K562 (cell line): ENCODE measurements around the gene OOEP. TPM values are rescaled to one million over a fixed set of nuclear protein-coding genes. Genes with fewer than 3 reads are reported as not detected.

Experiments
- ATAC-seq: fragments of 200-7000 bp; cut with Tn5 transposase; 3 replicates; pipeline ENCODE4 v1.9.1; 2020; ENCODE audit warnings: moderate library complexity
- BruUV-seq: library from RNA; stranded (reverse); fragments of 400-500 nt; replicated peaks from 2 replicates; lab custom pipeline; 2021; lab: Mats Ljungman, UMichigan
- CTCF ChIA-PET: fragments of 300-600 bp; formaldehyde crosslinking; extraction: SDS; loops from one replicate; lab custom pipeline; 2021; ENCODE audit warnings: low intra/inter-chr PET ratio; lab: Yijun Ruan, JAX
- POLR2A ChIA-PET: fragments of 300-600, 350-650 bp; sonication (Branson Sonifier 250); formaldehyde crosslinking; extraction: SDS; loops from one replicate; lab custom pipeline; 2021; ENCODE audit warnings: antibody characterized with exemption, inconsistent platforms; lab: Yijun Ruan, JAX
- DNase-seq, 4 experiments: peaks; one replicate each; pipeline versions ENCODE4 v3.0.0 to v3.0.0-alpha.2; 2011 to 2018; ENCODE audit warnings: low spot score in 3 of 4, mixed read lengths in 3 of 4; ENCODE audit errors: extremely low read depth in 1 of 4
- FAIRE-seq: peaks from 2 replicates; lab custom pipeline; 2011; peaks lifted over from hg19 to GRCh38; lab: Jason Lieb, UNC
- H2AFZ ChIP-seq: 2 replicates; pipeline ENCODE4 v1.6.0; 2011; ENCODE audit warnings: low read depth, low read length, control low read depth, inconsistent platforms
- H3K27ac ChIP-seq: fragments of 200-600 bp; 3 replicates; pipeline ENCODE4 v1.8.0; 2011; ENCODE audit warnings: low read depth, mild to moderate bottlenecking, control low read depth, inconsistent platforms, low read length, moderate library complexity, mixed read lengths; ENCODE audit errors: extremely low read depth
- H3K27me3 ChIP-seq, 2 experiments: fragments of 300-600 bp in 1 of 2; 2 replicates in 1 of 2; 3 replicates in 1 of 2; pipeline versions ENCODE4 v1.6.0 to v1.8.0; 2011; ENCODE audit warnings: inconsistent platforms in 2 of 2, low read length in 2 of 2, mild to moderate bottlenecking in 1 of 2, mixed read lengths in 1 of 2, moderate library complexity in 1 of 2; ENCODE audit not compliant: control insufficient read depth in 2 of 2, insufficient read depth in 2 of 2
- H3K36me3 ChIP-seq: fragments of 300-600 bp; 3 replicates; pipeline ENCODE4 v1.8.0; 2011; ENCODE audit warnings: mild to moderate bottlenecking, low read length, inconsistent platforms; ENCODE audit not compliant: control insufficient read depth, insufficient read depth
- H3K4me1 ChIP-seq, 2 experiments: fragments of 200-600 bp in 1 of 2; replicated peaks in 1 of 2; 2 replicates in 1 of 2; 3 replicates in 1 of 2; pipeline versions ENCODE4 v1.5.1 to v1.8.0; 2011; ENCODE audit warnings: inconsistent platforms in 2 of 2, low read length in 2 of 2, mild to moderate bottlenecking in 1 of 2, mixed read lengths in 1 of 2, moderate library complexity in 1 of 2; ENCODE audit not compliant: control insufficient read depth in 2 of 2, insufficient read depth in 2 of 2
- H3K4me2 ChIP-seq: 2 replicates; pipeline ENCODE4 v1.6.1; 2011; ENCODE audit warnings: low read length, control low read depth, inconsistent platforms, mixed read lengths; ENCODE audit not compliant: insufficient read depth
- H3K4me3 ChIP-seq: fragments of 200-600 bp; sonication (generic), shearing (Covaris generic); 2 replicates; pipeline ENCODE4 v1.5.1; 2016; ENCODE audit warnings: control low read depth, inconsistent platforms
- H3K79me2 ChIP-seq: fragments of 200-600 bp; 3 replicates; pipeline ENCODE4 v1.8.0; 2011; ENCODE audit warnings: low read length, inconsistent platforms; ENCODE audit not compliant: control insufficient read depth, insufficient read depth
- H3K9ac ChIP-seq, 2 experiments: 2 replicates each; pipeline versions ENCODE4 v1.6.0 to v1.6.1; 2011; ENCODE audit warnings: low read depth in 2 of 2, low read length in 2 of 2, control low read depth in 1 of 2, inconsistent platforms in 1 of 2, mild to moderate bottlenecking in 1 of 2, mixed read lengths in 1 of 2; ENCODE audit not compliant: insufficient read depth in 1 of 2
- H3K9me1 ChIP-seq: one replicate; pipeline ENCODE4 v1.6.0; 2011; ENCODE audit warnings: inconsistent platforms, mild to moderate bottlenecking, low read length, moderate library complexity; ENCODE audit not compliant: control insufficient read depth, insufficient read depth
- H3K9me3 ChIP-seq: replicated peaks from 2 replicates; pipeline ENCODE4 v1.5.1; 2011; ENCODE audit warnings: low read depth, low read length, inconsistent platforms; ENCODE audit not compliant: control insufficient read depth, insufficient read depth
- H4K20me1 ChIP-seq: replicated peaks from 2 replicates; pipeline ENCODE4 v1.6.1; 2011; ENCODE audit warnings: low read length, inconsistent platforms, mixed read lengths; ENCODE audit not compliant: control insufficient read depth, insufficient read depth
- WGBS: fragments of 100-300 bp; shearing (Covaris generic); methylation state at CpG from one replicate; pipeline ENCODE4 v1.1.6; 2016; ENCODE audit warnings: low coverage, mixed read lengths; ENCODE audit not compliant: insufficient coverage; ENCODE audit errors: missing lambda C conversion rate; 5-methylcytosine and 5-hydroxymethylcytosine counted together
- in situ Hi-C: fragments of 300-500 bp; cut with MboI; formaldehyde crosslinking; loops from 4 replicates; pipeline ENCODE4 v1.15.0; 2018; ENCODE audit warnings: inconsistent platforms, mixed read lengths
- intact Hi-C: fragments of 100-400 bp; cut with micrococcal nuclease; formaldehyde crosslinking; loops from 2 replicates; pipeline ENCODE4 v1.14.2; 2022
- polyA plus RNA-seq, 8 experiments: library from polyadenylated mRNA; depleted of rRNA in 4 of 8; stranded (reverse) in 5 of 8; unstranded in 3 of 8; fragments of >200 nt; fragmentation: Nextera tagmentation in 2 of 8; fragmentation: Illumina TruSeq in 1 of 8; extraction: Ambion mirVana in 2 of 8; extraction: Trizol in 1 of 8; gene quantifications; 2 replicates each; pipeline versions ENCODE4 v1.2.1 to v1.2.3, GENCODE V29; 2011 to 2014; ENCODE audit warnings: inconsistent platforms in 1 of 8, missing spikeins in 1 of 8
- small RNA-seq: library from RNA; depleted of rRNA; stranded (forward); fragments of <200 nt; gene quantifications from one replicate; pipeline ENCODE3, GENCODE V24; 2014
- total RNA-seq, 7 experiments: library from RNA; depleted of rRNA in 6 of 7; stranded (reverse); fragments of >200 nt in 6 of 7; fragmentation: Illumina TruSeq in 2 of 7; extraction: Trizol in 2 of 7; gene quantifications; 2 replicates each; pipeline versions ENCODE4 v1.2.1 to v1.2.3, GENCODE V29; 2011 to 2021; ENCODE audit warnings: low replicate concordance in 1 of 7
- TF ChIP-seq, protein P1 (sequence below): fragments of 250-450 bp; sonication (Bioruptor Pico); IDR thresholded peaks from 2 replicates; pipeline ENCODE4 v1.8.0; 2022; ENCODE audit warnings: moderate library complexity, mild to moderate bottlenecking, inconsistent platforms
- TF ChIP-seq, protein P2 (sequence below): fragments of 450-650 bp; IDR thresholded peaks from 2 replicates; pipeline ENCODE4 v1.6.1; 2016

OOEP gene
- total and polyA plus RNA-seq, 9 of the 15 experiments (the other 6 are each of a cell fraction or from before 2014, with no cell fraction given): not detected

DNA sequence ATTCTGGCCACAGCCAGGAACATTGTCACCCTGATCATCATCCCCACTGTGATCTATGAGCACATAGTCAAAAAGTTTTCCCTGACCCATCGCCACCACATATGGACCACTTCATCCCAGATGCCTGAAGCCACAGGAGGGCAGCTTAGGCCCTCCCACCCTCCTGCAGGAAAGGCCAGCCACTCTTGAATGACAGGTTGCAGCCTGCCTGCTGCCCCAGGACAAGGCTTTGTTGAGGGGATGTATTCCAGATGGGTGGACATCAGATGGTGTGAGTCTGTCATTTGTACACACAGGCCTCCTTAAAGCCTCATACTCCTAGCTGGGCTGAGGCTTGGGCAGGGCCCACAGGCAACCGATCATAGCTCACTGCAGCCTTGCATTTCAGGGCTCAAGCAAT lies 46.4 kb downstream of the OOEP start:
- TF ChIP-seq, protein P1, sequence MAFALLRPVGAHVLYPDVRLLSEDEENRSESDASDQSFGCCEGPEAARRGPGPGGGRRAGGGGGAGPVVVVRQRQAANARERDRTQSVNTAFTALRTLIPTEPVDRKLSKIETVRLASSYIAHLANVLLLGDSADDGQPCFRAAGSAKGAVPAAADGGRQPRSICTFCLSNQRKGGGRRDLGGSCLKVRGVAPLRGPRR (CRISPR knock-in tag): no peak
- TF ChIP-seq, protein P2, sequence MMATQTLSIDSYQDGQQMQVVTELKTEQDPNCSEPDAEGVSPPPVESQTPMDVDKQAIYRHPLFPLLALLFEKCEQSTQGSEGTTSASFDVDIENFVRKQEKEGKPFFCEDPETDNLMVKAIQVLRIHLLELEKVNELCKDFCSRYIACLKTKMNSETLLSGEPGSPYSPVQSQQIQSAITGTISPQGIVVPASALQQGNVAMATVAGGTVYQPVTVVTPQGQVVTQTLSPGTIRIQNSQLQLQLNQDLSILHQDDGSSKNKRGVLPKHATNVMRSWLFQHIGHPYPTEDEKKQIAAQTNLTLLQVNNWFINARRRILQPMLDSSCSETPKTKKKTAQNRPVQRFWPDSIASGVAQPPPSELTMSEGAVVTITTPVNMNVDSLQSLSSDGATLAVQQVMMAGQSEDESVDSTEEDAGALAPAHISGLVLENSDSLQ: peak; percentile 52; the same call in 1 of the 2 replicates
- no peaks in the 10 kb centered on the region for H4K20me1 ChIP-seq
- intact Hi-C loops: loop anchor here (10.0 kb wide), 1 partner anchor 709 kb away; no protein-coding TSS in a partner anchor
- H3K9ac ChIP-seq: no peak overlapping the region; a peak in 1 of 4 replicates
- no peaks in the 10 kb centered on the region for H3K79me2 ChIP-seq
- ChIA-PET CTCF (no interaction called here), POLR2A (no interaction called here)
- no TSS peak for BruUV-seq
- no peak for FAIRE-seq
- H3K36me3 ChIP-seq: no peaks in the 10 kb centered on the region
- ATAC-seq: no peak
- no peaks in the 10 kb centered on the region for H3K9me1 ChIP-seq
- no peak overlapping the region for H3K4me2 ChIP-seq
- peaks cover 0 to 5% of the 10 kb centered on the region in 2 experiments; a peak in 1 of 5 replicates for H3K4me1 ChIP-seq
- DNase-seq: no peak
- no peaks in the 10 kb centered on the region for H3K9me3 ChIP-seq
- H2AFZ ChIP-seq: no peak overlapping the region
- no peak overlapping the region for H3K27ac ChIP-seq
- no peaks in the 10 kb centered on the region; a peak in 1 of 5 replicates for H3K27me3 ChIP-seq
- in situ Hi-C loops: loop anchor here (10.0 kb wide), 1 partner anchor 729 kb away; no protein-coding TSS in a partner anchor
- WGBS: 27% methylated on average over 2 of the region's 2 CpGs
- H3K4me3 ChIP-seq: no peak overlapping the region

Small RNAs within 50 kb of the gene (small RNA-seq; reads per million reads assigned to genes)
- gene RPL39P3: not detected

Other genes starting within 250 kb of the OOEP start
Only the 7 nearest of the 8 such genes appear.
- gene KHDC1L, start 144.4 kb downstream of the OOEP start, total RNA-seq (2014; rRNA removed): 0.54 and 0.90 TPM in 2 replicates
- gene KHDC1L, start 144.4 kb downstream of the OOEP start, total RNA-seq (2014; rRNA removed; fragmentation: Illumina TruSeq; extraction: Trizol): 0.33 TPM in 1 of 2 replicates, not detected in the other
- 0.69 TPM in 1 of 2 replicates, not detected in the other for gene KHDC1L, start 144.4 kb downstream of the OOEP start, total RNA-seq (2015; rRNA removed; fragmentation: Illumina TruSeq; extraction: Trizol)
- gene KHDC1L, start 144.4 kb downstream of the OOEP start, total RNA-seq (2021): 0.35 and 0.51 TPM in 2 replicates
- 0.54 and 0.93 TPM in 2 replicates for gene KHDC1L, start 144.4 kb downstream of the OOEP start, polyA plus RNA-seq (2011; rRNA removed)
- 0.55 and 0.79 TPM in 2 replicates for gene KHDC1L, start 144.4 kb downstream of the OOEP start, polyA plus RNA-seq (2014; fragmentation: Illumina TruSeq; extraction: Trizol)
- 1 to 10 TPM; 1.2 to 1.9 TPM for gene KHDC1L, start 144.4 kb downstream of the OOEP start, polyA plus RNA-seq (2014; fragmentation: Nextera tagmentation; extraction: Ambion mirVana)
- 0.39 and 0.41 TPM in 2 replicates for gene KHDC1L, start 144.4 kb downstream of the OOEP start, polyA plus RNA-seq (2014; rRNA removed)
- gene KHDC1, start 106.7 kb downstream of the OOEP start, total RNA-seq (2014; rRNA removed): 2.5 and 3.7 TPM in 2 replicates
- 5.5 and 5.6 TPM in 2 replicates for gene KHDC1, start 106.7 kb downstream of the OOEP start, total RNA-seq (2014; rRNA removed; fragmentation: Illumina TruSeq; extraction: Trizol)
- 5.3 and 5.8 TPM in 2 replicates for gene KHDC1, start 106.7 kb downstream of the OOEP start, total RNA-seq (2015; rRNA removed; fragmentation: Illumina TruSeq; extraction: Trizol)
- 7.6 and 8.0 TPM in 2 replicates for gene KHDC1, start 106.7 kb downstream of the OOEP start, total RNA-seq (2021)
- 7.5 and 9.1 TPM in 2 replicates for gene KHDC1, start 106.7 kb downstream of the OOEP start, polyA plus RNA-seq (2011; rRNA removed)
- gene KHDC1, start 106.7 kb downstream of the OOEP start, polyA plus RNA-seq (2014; fragmentation: Illumina TruSeq; extraction: Trizol): 8.6 and 9.7 TPM in 2 replicates
- gene KHDC1, start 106.7 kb downstream of the OOEP start, polyA plus RNA-seq (2014; fragmentation: Nextera tagmentation; extraction: Ambion mirVana): 10 to 100 TPM; 16.1 to 19.5 TPM
- 9.4 and 11.8 TPM in 2 replicates for gene KHDC1, start 106.7 kb downstream of the OOEP start, polyA plus RNA-seq (2014; rRNA removed)
- gene DPPA5, start 15.6 kb downstream of the OOEP start, total RNA-seq (2014; rRNA removed): not detected in 2 replicates
- not detected in 2 replicates for gene DPPA5, start 15.6 kb downstream of the OOEP start, total RNA-seq (2014; rRNA removed; fragmentation: Illumina TruSeq; extraction: Trizol)
- gene DPPA5, start 15.6 kb downstream of the OOEP start, total RNA-seq (2015; rRNA removed; fragmentation: Illumina TruSeq; extraction: Trizol): not detected in 2 replicates
- gene DPPA5, start 15.6 kb downstream of the OOEP start, total RNA-seq (2021): not detected in 2 replicates
- not detected in 2 replicates for gene DPPA5, start 15.6 kb downstream of the OOEP start, polyA plus RNA-seq (2011; rRNA removed)
- not detected in 2 replicates for gene DPPA5, start 15.6 kb downstream of the OOEP start, polyA plus RNA-seq (2014; fragmentation: Illumina TruSeq; extraction: Trizol)
- gene DPPA5, start 15.6 kb downstream of the OOEP start, polyA plus RNA-seq (2014; fragmentation: Nextera tagmentation; extraction: Ambion mirVana): not detected
- gene DPPA5, start 15.6 kb downstream of the OOEP start, polyA plus RNA-seq (2014; rRNA removed): not detected in 2 replicates
- gene KHDC3L, start 7.2 kb downstream of the OOEP start, total RNA-seq (2014; rRNA removed): not detected in 2 replicates
- not detected in 2 replicates for gene KHDC3L, start 7.2 kb downstream of the OOEP start, total RNA-seq (2014; rRNA removed; fragmentation: Illumina TruSeq; extraction: Trizol)
- not detected in 2 replicates for gene KHDC3L, start 7.2 kb downstream of the OOEP start, total RNA-seq (2015; rRNA removed; fragmentation: Illumina TruSeq; extraction: Trizol)
- not detected in 2 replicates for gene KHDC3L, start 7.2 kb downstream of the OOEP start, total RNA-seq (2021)
- gene KHDC3L, start 7.2 kb downstream of the OOEP start, polyA plus RNA-seq (2011; rRNA removed): not detected in 2 replicates
- gene KHDC3L, start 7.2 kb downstream of the OOEP start, polyA plus RNA-seq (2014; fragmentation: Illumina TruSeq; extraction: Trizol): not detected in 2 replicates
- not detected for gene KHDC3L, start 7.2 kb downstream of the OOEP start, polyA plus RNA-seq (2014; fragmentation: Nextera tagmentation; extraction: Ambion mirVana)
- gene KHDC3L, start 7.2 kb downstream of the OOEP start, polyA plus RNA-seq (2014; rRNA removed): not detected in 2 replicates
- gene DDX43, start 24.9 kb upstream of the OOEP start, total RNA-seq (2014; rRNA removed): 0.32 TPM in 1 of 2 replicates, not detected in the other
- gene DDX43, start 24.9 kb upstream of the OOEP start, total RNA-seq (2014; rRNA removed; fragmentation: Illumina TruSeq; extraction: Trizol): 0.19 and 0.40 TPM in 2 replicates
- gene DDX43, start 24.9 kb upstream of the OOEP start, total RNA-seq (2015; rRNA removed; fragmentation: Illumina TruSeq; extraction: Trizol): 0.19 and 0.25 TPM in 2 replicates
- 0.18 and 0.20 TPM in 2 replicates for gene DDX43, start 24.9 kb upstream of the OOEP start, total RNA-seq (2021)
- 0.07 TPM in 1 of 2 replicates, not detected in the other for gene DDX43, start 24.9 kb upstream of the OOEP start, polyA plus RNA-seq (2011; rRNA removed)
- 0.12 and 0.42 TPM in 2 replicates for gene DDX43, start 24.9 kb upstream of the OOEP start, polyA plus RNA-seq (2014; fragmentation: Illumina TruSeq; extraction: Trizol)
- gene DDX43, start 24.9 kb upstream of the OOEP start, polyA plus RNA-seq (2014; fragmentation: Nextera tagmentation; extraction: Ambion mirVana): under 1 TPM; 0.10 to 0.27 TPM
- 0.57 and 0.88 TPM in 2 replicates for gene DDX43, start 24.9 kb upstream of the OOEP start, polyA plus RNA-seq (2014; rRNA removed)
- 0.32 TPM in 1 of 2 replicates, not detected in the other for gene CGAS, start 82.4 kb upstream of the OOEP start, total RNA-seq (2014; rRNA removed)
- 0.18 TPM in 1 of 2 replicates, not detected in the other for gene CGAS, start 82.4 kb upstream of the OOEP start, total RNA-seq (2014; rRNA removed; fragmentation: Illumina TruSeq; extraction: Trizol)
- gene CGAS, start 82.4 kb upstream of the OOEP start, total RNA-seq (2015; rRNA removed; fragmentation: Illumina TruSeq; extraction: Trizol): not detected in 2 replicates
- 0.04 and 0.11 TPM in 2 replicates for gene CGAS, start 82.4 kb upstream of the OOEP start, total RNA-seq (2021)
- gene CGAS, start 82.4 kb upstream of the OOEP start, polyA plus RNA-seq (2011; rRNA removed): 0.03 and 0.06 TPM in 2 replicates
- gene CGAS, start 82.4 kb upstream of the OOEP start, polyA plus RNA-seq (2014; fragmentation: Illumina TruSeq; extraction: Trizol): 0.06 and 0.08 TPM in 2 replicates
- gene CGAS, start 82.4 kb upstream of the OOEP start, polyA plus RNA-seq (2014; fragmentation: Nextera tagmentation; extraction: Ambion mirVana): under 1 TPM in 1 of 2 experiments, not detected in 1; 0.01 TPM
- gene CGAS, start 82.4 kb upstream of the OOEP start, polyA plus RNA-seq (2014; rRNA removed): 0.13 and 0.15 TPM in 2 replicates
- 49.5 and 49.8 TPM in 2 replicates for gene MTO1, start 91.8 kb upstream of the OOEP start, total RNA-seq (2014; rRNA removed)
- gene MTO1, start 91.8 kb upstream of the OOEP start, total RNA-seq (2014; rRNA removed; fragmentation: Illumina TruSeq; extraction: Trizol): 62.3 and 67.2 TPM in 2 replicates
- 55.2 and 60.1 TPM in 2 replicates for gene MTO1, start 91.8 kb upstream of the OOEP start, total RNA-seq (2015; rRNA removed; fragmentation: Illumina TruSeq; extraction: Trizol)
- gene MTO1, start 91.8 kb upstream of the OOEP start, total RNA-seq (2021): 42.3 and 53.7 TPM in 2 replicates
- gene MTO1, start 91.8 kb upstream of the OOEP start, polyA plus RNA-seq (2011; rRNA removed): 50.0 and 50.6 TPM in 2 replicates
- 48.6 and 49.3 TPM in 2 replicates for gene MTO1, start 91.8 kb upstream of the OOEP start, polyA plus RNA-seq (2014; fragmentation: Illumina TruSeq; extraction: Trizol)
- 10 to 100 TPM; 33.4 to 55.1 TPM for gene MTO1, start 91.8 kb upstream of the OOEP start, polyA plus RNA-seq (2014; fragmentation: Nextera tagmentation; extraction: Ambion mirVana)
- gene MTO1, start 91.8 kb upstream of the OOEP start, polyA plus RNA-seq (2014; rRNA removed): 38.3 and 48.3 TPM in 2 replicates